Measurements from ENCODE around the gene FAM114A1. TPM values are rescaled to one million over a fixed set of nuclear protein-coding genes. Genes with fewer than 3 reads are reported as not detected.
"Not testable (repeated sequence)": the region's sequence is repeated elsewhere in the genome, so short reads cannot be mapped to it uniquely, and the experiment has no call there.

FAM114A1 gene
- total RNA-seq, 4 donors from 2014 or later: 36.9 to 85.9 (median 44.5) TPM

DNA sequence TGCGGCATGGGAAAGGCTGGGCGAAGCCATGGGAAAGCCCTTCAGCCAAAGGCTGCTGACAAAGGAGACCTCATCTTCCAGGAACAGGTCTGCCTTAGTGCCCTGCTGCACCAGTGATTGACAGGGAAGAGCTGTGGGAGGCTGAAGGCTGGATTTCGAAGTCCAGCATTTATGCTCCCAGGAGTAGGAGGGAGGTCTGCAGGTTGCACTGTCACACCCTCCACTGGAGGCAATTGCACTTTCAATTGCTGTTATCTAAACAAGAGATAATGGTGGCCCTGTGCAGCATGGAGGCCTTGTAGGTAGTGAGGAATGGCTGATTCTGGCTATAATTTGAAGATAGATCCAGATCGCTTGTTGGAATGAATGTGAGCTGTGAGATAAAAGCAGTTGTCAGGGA, 43.7 kb downstream of the FAM114A1 start:
- H3K27ac ChIP-seq: no peak overlapping the region
- TF ChIP-seq, protein P1, sequence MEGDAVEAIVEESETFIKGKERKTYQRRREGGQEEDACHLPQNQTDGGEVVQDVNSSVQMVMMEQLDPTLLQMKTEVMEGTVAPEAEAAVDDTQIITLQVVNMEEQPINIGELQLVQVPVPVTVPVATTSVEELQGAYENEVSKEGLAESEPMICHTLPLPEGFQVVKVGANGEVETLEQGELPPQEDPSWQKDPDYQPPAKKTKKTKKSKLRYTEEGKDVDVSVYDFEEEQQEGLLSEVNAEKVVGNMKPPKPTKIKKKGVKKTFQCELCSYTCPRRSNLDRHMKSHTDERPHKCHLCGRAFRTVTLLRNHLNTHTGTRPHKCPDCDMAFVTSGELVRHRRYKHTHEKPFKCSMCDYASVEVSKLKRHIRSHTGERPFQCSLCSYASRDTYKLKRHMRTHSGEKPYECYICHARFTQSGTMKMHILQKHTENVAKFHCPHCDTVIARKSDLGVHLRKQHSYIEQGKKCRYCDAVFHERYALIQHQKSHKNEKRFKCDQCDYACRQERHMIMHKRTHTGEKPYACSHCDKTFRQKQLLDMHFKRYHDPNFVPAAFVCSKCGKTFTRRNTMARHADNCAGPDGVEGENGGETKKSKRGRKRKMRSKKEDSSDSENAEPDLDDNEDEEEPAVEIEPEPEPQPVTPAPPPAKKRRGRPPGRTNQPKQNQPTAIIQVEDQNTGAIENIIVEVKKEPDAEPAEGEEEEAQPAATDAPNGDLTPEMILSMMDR (IDR thresholded peaks at IDR 0.05): no peak
- no peak for TF ChIP-seq POLR2A (IDR thresholded peaks at IDR 0.05)
- no peak for TF ChIP-seq EP300 (IDR thresholded peaks at IDR 0.05)
- TF ChIP-seq POLR2AphosphoS5 (IDR thresholded peaks at IDR 0.05): no peak
- no peaks in the 10 kb centered on the region for H3K9me3 ChIP-seq
- 85% methylated on average over 4 of the region's 4 CpGs for WGBS
- H3K4me1 ChIP-seq: no peaks in the 10 kb centered on the region
- no peak overlapping the region for H3K4me3 ChIP-seq
- H3K27me3 ChIP-seq: no peaks in the 10 kb centered on the region
- H3K36me3 ChIP-seq: peaks cover 91% of the 10 kb centered on the region
- DNase-seq (ENCODE audit: low spot score in 2 of 2): no peak

DNA sequence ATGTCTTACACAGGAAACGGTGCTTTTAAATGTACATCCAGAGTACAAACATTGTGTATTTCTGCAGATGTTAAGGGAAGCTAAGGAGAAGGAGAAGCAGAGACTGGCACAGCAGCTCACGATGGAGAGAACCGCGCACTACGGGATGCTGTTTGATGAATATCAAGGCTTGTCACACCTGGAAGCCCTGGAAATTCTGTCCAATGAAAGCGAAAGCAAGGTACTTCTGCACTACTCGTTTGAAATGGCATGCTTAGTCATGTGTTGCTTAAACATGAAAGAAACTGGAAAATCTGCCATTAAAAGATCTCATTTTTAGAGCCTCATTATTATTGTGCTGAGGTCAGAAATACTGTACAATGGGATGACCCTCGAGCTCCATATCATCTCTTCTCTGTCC, 47.2 kb downstream of the FAM114A1 start:
- Histone ChIP-seq H3K9me3 (no peaks in the 10 kb centered on the region), H3K4me3 (no peak overlapping the region), H3K36me3 (peaks cover 82% of the 10 kb centered on the region), H3K27ac (no peak overlapping the region), H3K4me1 (no peaks in the 10 kb centered on the region), H3K27me3 (no peaks in the 10 kb centered on the region)
- no peak for TF ChIP-seq EP300 (IDR thresholded peaks at IDR 0.05)
- TF ChIP-seq POLR2A (IDR thresholded peaks at IDR 0.05): no peak
- DNase-seq (ENCODE audit: low spot score in 2 of 2): no peak
- 75% methylated on average over 8 of the region's 8 CpGs for WGBS

DNA sequence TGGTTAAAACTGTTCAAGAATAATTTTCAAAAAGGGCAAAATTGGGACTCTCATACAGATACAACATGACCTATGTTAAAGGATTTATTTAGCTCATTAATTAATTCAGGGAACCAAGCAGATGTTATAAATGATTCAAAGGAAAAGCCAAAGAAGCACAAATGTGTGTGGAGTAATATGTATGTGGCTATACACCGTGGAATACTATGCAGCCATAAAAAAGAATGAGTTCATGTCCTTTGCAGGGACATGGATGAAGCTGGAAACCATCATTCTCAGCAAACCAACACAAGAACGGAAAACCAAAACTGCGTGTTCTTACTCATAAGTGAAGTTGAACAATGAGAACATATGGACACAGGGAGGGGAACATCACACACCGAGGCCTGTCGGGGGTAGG, 48.7 kb downstream of the FAM114A1 start:
- H3K27ac ChIP-seq; DNase-seq (ENCODE audit: low spot score in 2 of 2); H3K4me1 ChIP-seq; H3K9me3 ChIP-seq; H3K27me3 ChIP-seq; H3K4me3 ChIP-seq: not testable (repeated sequence)
- H3K36me3 ChIP-seq: peaks cover 81% of the 10 kb centered on the region
- 85% methylated on average over 5 of the region's 5 CpGs for WGBS

DNA sequence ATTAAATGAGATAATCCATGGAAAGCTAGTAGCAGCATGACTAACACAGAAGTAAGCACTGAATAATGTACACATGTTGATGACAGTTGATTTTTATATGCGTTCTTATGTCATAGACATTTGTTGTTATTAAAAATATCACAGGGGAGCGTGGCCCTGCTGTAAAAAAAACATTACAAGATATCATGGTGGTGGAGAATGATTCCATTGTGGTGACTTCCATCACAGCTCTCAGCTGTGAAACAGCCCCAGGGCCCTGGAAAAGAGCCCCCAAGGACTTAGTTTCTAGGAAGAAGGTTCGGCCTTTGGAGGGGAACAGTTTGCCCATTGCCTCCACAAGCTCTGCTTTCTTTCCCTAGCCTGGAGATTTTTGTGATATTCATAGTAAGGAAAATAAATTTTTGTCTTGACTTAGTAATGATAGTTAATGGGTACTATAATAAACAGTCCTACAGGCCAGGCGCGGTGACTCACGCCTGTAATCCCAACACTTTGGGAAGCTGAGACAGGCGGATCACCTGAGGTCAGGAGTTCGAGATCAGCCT, 49.9 kb downstream of the FAM114A1 start:
- Histone ChIP-seq H3K27me3 (no peaks in the 10 kb centered on the region), H3K36me3 (peaks cover 85% of the 10 kb centered on the region), H3K27ac (no peak overlapping the region), H3K4me1 (no peaks in the 10 kb centered on the region), H3K4me3 (no peak overlapping the region), H3K9me3 (no peaks in the 10 kb centered on the region)
- TF ChIP-seq POLR2A (IDR thresholded peaks at IDR 0.05) (no peak), EP300 (IDR thresholded peaks at IDR 0.05) (no peak), POLR2AphosphoS5 (IDR thresholded peaks at IDR 0.05) (no peak)
- TF ChIP-seq, protein P1 (IDR thresholded peaks at IDR 0.05): no peak
- WGBS: 93% methylated on average over 8 of the region's 8 CpGs
- no peak for DNase-seq (ENCODE audit: low spot score in 2 of 2)

DNA sequence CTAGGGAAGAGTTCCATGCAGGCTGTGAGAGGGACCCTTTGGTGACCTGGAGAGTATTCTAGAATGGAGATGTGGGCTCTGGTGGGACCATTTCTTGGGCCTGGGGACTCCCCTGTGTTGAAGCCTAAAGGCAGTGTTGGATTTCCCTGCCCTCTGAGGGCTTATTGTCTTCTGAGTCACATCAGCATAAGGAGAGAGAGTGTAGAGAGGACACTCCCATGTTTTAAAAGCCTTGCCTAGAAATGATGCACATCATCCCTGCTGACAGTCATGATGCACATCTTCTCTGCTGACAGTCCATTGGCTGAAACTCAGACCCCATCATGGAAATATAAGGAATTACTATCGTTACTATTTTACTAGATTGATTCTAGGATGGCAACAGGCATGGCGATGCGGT, 51.9 kb downstream of the FAM114A1 start:
- H3K27ac ChIP-seq: no peak overlapping the region
- no peaks in the 10 kb centered on the region for H3K27me3 ChIP-seq
- no peaks in the 10 kb centered on the region for H3K4me1 ChIP-seq
- DNase-seq (ENCODE audit: low spot score in 2 of 2): no peak
- 100% methylated on average over 3 of the region's 3 CpGs for WGBS
- no peaks in the 10 kb centered on the region for H3K9me3 ChIP-seq
- H3K4me3 ChIP-seq: no peak overlapping the region
- peaks cover 78% of the 10 kb centered on the region for H3K36me3 ChIP-seq
- no peak for TF ChIP-seq EP300 (IDR thresholded peaks at IDR 0.05)
- TF ChIP-seq, protein P1 (IDR thresholded peaks at IDR 0.05): no peak
- TF ChIP-seq POLR2A (IDR thresholded peaks at IDR 0.05): no peak
- no peak for TF ChIP-seq POLR2AphosphoS5 (IDR thresholded peaks at IDR 0.05)

DNA sequence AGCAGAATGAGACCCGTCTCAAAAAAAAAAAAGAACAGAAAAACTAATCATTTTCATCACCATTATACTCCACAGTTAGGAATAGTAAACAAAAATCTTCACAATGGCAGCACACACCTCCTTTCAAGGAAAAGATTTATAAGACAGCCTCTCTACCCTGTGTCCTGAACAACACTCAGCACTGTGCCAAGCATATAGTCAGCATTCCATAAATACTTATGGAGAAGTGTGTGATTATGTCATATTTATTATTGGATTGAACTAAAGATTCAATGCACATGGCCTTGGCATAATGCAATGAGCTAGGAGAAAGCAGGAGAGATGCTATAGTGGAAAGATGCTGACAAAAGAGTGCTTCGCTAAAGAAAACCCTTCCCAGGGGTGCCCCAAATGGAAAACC, 52.6 kb downstream of the FAM114A1 start:
- no peaks in the 10 kb centered on the region for H3K27me3 ChIP-seq
- H3K27ac ChIP-seq: no peak overlapping the region
- 82% methylated on average over 2 of the region's 2 CpGs for WGBS
- DNase-seq (ENCODE audit: low spot score in 2 of 2): no peak
- no peak for TF ChIP-seq POLR2AphosphoS5 (IDR thresholded peaks at IDR 0.05)
- TF ChIP-seq POLR2A (IDR thresholded peaks at IDR 0.05): no peak
- TF ChIP-seq EP300 (IDR thresholded peaks at IDR 0.05): no peak
- TF ChIP-seq, protein P1 (IDR thresholded peaks at IDR 0.05): no peak
- no peak overlapping the region for H3K4me3 ChIP-seq
- H3K36me3 ChIP-seq: peaks cover 76% of the 10 kb centered on the region
- H3K9me3 ChIP-seq: no peaks in the 10 kb centered on the region
- H3K4me1 ChIP-seq: no peaks in the 10 kb centered on the region
